Lung microvascular endothelial cell (primary cell): ENCODE data around the gene RTL1. TPM values are rescaled to one million over a fixed set of nuclear protein-coding genes. Genes with fewer than 3 reads are reported as not detected.

Source experiments
- DNase-seq, 2 donors: peaks; one replicate each; pipeline versions ENCODE4 v3.0.0 to v3.0.0-alpha.2; 2010; ENCODE audit warnings: low read depth in 2 of 2
- total RNA-seq: library from RNA; depleted of rRNA; stranded (reverse); fragments of >200 nt; gene quantifications from 2 replicates; pipeline ENCODE4 v1.2.1, GENCODE V29; 2014

The RTL1 gene
- total RNA-seq, 1 donor from 2014 or later = not detected

DNA sequence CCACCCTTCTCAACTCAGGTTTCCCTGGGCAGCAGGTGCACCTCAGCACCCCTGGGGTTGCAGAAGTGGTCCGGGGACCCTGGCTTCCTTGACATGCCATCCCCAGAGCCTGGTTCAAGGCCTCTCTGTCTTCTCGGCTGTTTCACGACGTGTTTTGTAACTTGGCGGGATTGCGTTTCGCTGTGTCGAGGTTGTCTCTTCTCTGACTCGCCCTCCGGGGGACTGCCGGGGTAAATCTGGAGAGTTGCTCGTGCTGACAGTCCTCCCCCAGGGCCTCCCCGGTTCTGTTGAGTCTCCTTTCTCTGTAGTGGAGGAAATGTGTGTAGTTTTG is 52.0 kb downstream of the RTL1 start:
- DNase-seq = no peak

DNA sequence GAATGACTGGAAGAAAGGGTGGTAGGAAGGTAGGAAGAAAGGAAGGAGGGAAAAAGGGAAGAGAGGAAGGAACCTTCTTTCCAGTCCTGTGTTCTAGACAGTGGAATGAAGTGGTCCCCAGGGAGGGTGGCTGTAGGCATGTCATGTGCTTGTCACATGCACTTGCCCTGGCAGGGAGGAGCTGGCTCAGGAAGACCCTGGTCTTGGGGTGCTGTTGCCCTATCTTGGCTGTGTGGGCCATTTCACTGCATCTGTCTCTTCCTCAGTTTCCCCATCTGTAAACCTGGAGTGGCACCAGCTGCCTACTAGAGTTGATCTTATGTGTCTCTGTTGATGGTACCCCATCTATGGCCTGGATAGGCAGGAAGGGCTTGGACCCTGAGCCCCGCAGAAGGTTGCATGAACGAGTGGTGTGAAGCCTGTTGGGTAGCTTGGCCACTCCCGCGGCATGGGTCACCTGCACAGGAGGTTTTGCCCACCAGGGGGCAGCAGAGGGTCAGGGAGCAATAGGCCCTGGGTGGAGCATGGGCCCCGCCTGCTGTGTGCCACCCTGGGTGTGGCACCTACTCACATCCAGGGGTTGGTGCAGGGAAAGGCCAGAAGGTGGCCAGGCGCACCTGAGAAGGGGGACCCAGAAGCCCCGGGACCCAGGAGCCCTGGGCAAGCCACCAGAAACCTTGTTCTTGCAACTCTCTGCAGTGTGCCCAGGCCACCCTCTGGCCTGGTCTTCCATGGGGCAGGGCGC is 52.5 kb downstream of the RTL1 start:
- peak; percentile 27 to 49 for DNase-seq

DNA sequence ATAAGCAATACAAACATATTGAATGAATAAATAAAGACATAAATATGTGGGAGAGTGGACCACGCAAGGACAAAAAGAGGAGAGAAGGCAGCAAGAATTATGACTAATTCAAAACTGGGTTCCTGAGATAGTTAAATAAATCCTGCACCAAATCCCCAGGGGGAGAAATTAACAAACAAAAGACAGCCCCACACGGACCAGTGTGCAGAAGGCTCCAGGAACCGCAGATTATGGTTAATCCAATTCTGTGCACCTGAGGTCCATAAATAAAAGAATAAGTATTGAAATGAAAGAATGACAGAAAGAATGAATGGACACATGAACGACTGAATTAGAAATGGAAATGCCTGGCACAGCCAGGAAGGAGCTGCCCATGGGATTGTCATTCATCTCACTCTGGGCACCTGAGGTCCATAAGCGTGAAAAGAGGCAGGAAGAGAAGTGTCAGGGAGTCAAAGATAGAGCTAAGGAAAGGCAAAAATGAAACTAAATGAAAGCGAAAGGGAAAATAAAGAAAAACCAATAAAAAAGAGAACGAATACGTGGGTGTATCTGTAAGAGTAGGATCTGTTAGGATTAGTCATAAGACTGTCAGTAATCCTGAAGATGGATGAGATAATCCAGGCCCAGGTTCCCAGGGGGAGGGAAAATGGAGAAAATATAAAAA is 54.3 kb downstream of the RTL1 start:
- DNase-seq = peak in 1 of 2 donors; percentile 41

DNA sequence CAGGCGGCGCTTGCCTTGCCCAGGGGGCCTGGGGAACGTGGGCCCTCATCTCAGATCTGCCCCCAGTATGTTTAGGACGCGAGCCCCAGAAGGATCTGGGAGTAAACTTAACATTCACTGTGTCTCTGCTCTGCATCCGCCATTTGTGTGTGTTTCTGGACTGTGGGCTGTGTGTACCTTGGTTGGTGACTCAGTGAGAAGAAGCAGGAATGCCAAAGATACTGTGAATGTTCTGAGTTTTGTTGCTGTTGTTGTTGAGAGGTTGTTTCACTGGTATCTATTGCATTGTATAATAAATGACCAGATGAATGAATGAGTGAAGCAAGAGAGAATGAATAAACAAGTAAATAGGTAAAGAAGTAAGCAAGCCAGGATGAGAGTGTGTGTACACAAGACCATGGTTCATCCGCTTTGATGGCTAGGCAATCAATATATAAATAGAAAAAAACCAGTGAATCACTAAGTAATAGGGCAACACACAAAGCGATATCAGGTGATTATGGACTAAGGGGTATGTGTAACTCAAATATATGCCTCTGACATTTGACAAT is 57.1 kb downstream of the RTL1 start:
- DNase-seq = no peak

DNA sequence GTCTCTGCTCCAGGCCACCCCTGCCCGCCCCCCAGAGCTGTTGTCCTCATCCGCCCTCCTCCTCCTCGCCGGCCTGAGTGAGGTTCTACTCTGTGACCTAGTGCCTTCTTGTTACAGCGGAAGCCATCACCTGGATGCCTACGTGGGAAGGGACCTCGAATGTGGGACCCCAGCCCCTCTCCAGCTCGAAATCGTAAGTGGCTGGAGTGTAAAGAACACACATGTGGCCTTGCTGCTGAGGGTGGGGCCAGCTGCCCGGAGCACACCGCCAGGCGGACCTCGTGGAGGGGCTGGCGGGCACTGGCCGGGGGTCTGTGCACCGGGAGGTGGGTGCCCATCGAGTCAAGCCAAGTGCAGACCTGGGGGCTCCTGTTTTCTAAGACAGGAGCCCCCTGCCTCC is 58.2 kb downstream of the RTL1 start:
- no peak for DNase-seq

DNA sequence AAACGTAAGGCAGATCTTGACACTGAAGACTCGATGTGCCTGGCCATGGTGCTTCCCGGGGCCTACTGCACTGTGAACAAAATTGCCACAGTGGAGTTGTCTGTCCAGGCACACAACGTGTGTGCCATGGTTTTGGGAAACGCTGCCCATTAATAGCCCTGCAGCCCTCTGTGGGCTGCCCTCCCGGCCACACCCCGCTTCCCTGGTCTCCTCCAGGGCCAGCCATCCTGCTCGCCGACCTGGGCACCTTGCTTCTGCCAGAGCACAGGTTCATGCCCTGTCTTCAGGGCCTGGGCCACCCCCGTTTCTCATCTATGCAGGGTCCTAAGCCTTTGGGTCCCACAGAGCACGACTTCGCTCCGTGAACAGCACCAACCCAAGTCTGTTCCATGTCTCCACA is 58.7 kb downstream of the RTL1 start:
- no peak for DNase-seq

DNA sequence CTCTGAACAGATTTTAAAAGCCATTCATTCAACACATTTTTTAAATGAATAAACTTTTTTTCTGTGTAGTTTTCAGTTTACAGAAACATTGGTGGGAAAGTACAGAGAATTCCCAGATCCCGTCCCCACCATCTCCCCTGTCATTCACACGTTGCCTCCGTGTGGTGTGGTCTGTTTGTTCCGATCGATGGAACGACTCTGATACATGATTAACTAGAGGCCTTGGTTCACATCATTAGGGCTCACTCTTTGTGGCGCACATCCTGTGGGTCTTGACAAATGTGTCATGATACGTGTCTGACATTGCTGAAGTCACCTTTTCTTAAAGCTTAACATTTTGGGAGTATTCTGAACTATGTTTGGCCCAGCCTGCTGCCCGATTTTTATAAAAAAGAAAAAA is 59.1 kb downstream of the RTL1 start:
- DNase-seq = no peak

DNA sequence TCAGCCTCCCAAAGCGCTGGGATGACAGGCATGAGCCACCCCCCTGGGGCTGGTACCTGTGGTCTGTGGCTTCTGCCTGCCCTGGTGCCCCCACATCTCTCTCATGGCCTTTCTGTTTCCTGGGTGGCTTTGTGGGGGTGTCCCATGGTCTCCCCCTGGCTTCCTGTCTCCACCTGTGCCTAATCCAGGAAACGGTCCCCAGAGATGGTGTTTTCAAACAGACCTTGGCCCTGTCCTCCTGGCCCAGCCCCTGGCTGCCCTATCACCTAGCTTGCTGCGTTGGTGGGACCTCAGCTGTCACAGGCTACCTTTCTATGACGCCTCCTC is 59.5 kb downstream of the RTL1 start:
- DNase-seq = no peak

DNA sequence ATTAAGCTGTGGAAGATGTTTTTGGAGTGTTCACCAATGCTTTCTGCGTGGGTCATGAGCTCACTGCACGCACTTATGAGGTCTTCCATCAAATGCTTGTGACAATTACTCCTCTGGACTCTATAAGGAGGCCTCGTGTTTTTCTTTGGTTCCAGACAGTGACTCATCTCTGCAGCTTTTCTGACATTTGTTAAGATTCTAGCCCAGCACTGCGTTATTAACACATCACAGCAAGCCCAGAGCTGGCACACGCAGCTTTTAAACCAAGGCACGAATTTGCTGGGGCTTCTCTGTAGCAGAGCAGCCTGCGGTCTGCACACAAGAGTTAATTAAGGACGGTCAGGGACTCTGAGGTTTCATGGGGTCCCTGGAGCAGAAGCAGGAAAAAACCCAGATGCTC is 60.7 kb downstream of the RTL1 start:
- DNase-seq = peak in 1 of 2 donors; percentile 47

DNA sequence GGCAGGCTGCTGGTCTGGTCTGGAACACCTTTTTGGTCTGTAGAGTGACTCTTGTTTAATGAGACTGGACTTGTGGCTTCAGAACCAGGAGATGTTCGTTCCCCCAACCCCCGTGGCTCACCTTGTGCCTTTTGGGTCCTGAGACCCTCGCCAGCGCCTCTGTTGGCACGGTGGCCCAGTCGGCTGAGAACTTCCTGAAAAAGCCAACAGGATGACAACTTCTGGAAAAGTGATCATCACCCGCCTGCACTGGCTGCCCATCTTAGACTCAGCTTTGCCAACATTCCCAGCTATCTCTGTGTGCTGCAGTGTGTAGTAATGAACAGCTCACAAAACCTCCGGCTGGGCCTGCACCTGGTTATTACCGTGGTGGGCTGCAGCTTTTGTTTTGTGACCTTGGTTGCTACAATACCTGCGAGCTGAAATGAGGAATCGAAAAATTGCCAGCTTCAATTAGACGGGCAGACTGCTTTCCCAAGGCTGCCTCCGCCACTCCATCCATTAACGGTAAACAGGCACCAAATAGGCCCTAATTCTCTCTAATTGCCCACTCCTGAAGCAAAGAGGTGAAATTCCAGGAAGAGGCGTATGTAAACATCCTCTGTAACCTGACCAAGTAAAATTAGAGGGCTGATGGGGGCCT is 61.6 kb downstream of the RTL1 start:
- no peak for DNase-seq

DNA sequence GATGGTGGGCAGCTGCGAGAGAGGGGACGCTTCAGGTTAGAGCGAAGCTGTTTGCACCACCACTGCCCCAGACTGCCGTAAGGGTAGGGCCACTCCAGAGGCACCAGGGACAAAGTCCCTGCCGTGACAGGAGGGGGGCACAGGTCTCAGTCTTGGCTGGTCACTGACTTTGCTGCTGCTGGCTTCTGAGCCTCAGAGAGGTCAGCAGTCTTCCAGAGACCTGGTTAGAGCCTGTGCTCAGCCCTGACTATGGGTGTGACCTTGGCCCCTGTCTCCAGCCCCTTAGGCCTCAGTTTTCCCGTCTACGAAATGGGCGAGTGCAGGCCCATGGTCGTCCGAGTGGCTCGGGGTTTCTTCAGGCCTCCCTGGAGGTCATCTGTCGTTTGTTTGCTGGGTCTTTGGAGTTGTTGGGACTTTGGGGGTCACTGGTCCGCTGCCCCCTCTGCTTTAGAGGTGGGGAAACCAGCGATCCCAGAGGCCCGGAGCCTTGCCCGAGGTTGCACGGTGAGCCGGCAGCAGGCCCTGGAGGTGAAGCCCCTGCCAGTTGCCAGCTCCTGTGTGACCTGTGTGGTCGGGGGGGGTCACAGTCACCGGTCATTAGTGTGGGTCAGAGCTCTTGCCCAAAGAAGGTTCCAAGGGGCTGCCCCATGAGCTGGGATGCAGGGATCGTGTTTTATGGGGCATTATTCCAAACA is 62.3 kb downstream of the RTL1 start:
- no peak for DNase-seq

DNA sequence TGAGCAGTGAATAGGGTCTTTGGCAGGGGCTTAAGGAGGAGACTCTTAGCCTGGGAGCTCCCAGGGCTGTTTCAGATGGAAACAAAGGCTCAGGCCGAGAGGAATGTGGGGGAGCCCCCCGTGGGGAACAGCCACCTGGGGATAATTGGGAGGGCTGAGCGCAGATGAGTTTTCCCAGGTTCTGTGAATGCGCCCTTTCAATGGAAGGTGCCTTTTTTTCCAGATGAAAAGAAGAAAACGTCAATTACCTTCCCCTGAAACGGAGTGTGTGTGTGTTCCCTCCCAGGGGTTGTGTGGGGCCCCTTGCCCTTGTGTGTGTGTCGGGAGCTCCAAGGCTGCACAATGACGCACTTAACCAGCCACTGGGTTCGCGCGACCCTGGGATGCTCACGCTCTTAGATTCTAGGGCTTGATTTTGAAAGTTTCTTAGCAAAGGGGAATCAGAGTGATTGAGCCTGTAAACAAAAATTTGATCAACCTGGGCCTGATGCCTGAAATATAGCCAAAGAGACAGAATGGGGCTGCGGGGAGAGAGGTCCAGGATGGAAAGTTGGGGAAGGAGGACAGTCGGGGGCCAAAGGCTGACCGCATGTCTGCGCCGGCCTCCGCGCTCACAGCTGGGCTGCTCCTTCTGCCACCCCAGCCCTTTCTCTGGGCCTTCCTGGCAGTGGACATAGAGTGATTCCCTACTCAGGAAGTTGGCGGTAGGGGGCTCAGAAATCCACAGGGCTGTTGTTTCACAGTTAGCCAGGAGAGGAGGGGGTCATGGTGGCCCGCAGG is 63.0 kb downstream of the RTL1 start:
- no peak for DNase-seq

DNA sequence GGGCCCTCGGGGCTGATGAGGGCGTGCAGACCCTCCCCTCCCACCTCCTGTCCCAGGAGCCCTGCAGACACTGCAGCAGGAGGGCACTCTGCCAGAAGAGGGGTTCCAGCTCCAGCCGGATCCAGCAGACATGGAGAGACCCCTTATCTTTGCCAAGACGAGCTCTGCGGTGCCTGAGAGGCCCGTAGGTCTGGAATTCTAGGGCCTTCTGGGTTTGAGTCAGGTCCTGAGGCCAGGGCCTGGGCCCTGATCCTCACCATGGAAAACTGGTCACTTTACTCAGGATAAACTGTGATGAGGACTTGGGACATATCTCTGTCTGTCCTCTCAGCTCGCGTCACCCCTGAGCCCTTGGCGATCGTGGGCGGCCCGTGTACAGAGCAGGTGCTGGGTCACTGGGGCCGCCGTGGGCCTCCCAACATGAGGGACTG is 63.8 kb downstream of the RTL1 start:
- DNase-seq = no peak

DNA sequence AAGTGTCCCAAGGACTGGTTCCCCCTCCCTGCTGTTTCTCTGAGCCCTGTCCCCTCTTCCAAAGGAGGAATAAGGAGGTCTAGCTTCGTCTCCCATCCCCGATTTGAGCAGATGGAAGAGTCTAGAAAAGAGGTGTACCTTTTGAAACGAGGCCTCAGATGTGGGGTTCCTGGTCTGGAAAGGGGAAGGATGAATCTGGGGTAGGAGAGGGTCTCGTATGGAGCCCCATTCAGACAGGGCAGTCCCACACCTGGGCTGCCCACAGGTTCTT is 64.3 kb downstream of the RTL1 start:
- DNase-seq = no peak

DNA sequence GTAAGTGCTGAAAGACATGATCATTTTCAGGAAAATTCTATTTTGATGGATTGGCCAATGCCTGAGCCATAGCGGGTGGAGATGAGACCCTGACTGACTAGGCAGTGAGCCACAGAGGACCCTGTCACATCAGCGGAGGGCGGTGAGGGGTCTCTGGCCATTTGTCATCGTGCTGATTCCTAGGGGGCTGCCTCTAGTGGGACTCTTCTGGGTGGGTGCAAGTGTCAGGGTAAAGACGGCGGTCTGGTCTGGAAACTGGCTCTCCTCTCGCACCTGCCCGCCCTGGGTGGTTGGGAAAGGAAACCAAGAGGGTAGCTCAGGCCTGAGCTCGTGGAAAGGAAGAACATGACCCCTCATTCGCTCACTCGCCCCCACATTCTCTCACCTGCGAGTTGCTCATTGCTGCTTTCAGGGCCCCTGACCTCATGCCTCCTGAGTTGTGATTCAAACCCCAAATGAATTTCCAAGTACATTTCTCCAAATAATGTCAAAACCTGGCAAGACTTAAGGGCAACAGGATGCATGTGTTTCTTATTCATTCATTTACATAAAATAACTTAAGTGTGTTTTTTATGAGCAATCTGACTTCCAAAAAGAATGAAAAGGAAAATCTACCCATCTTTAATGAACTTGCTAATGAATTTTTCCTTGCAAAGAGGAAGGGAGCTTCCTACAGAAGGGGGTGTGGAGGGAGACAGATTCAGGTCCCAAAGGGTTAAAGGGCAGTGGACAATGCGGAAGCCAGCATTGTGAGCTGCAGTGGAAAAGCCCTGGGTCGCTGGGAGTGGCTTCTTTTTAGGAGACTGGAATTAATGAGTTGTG is 64.8 kb downstream of the RTL1 start:
- no peak for DNase-seq

DNA sequence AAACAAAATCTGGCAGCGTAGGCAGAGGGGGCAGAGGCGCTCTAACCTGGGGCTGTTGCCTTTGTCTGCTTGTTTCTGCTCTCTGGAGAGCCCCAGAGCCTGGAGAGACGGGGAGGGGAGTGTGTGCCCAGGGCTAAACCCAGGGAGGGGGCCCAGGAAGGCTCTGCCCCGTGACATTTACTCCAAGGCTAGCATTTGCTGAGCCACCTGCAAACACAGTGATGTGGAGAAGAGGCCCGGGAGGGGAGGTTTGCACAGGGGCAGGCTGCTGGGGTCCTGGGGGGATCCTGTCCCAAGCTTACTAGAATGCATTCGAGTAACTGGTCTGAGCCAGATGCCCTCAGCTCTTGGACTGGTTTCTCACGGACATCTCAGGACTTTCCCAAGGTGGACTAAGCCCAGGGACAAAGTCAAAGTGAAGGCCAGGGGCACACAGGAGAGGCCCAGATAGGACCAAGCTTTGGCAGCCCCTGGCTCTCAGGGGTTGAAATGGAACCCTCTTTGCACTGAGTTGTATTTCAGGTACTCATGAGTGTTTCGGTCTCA is 65.6 kb downstream of the RTL1 start:
- DNase-seq = no peak

DNA sequence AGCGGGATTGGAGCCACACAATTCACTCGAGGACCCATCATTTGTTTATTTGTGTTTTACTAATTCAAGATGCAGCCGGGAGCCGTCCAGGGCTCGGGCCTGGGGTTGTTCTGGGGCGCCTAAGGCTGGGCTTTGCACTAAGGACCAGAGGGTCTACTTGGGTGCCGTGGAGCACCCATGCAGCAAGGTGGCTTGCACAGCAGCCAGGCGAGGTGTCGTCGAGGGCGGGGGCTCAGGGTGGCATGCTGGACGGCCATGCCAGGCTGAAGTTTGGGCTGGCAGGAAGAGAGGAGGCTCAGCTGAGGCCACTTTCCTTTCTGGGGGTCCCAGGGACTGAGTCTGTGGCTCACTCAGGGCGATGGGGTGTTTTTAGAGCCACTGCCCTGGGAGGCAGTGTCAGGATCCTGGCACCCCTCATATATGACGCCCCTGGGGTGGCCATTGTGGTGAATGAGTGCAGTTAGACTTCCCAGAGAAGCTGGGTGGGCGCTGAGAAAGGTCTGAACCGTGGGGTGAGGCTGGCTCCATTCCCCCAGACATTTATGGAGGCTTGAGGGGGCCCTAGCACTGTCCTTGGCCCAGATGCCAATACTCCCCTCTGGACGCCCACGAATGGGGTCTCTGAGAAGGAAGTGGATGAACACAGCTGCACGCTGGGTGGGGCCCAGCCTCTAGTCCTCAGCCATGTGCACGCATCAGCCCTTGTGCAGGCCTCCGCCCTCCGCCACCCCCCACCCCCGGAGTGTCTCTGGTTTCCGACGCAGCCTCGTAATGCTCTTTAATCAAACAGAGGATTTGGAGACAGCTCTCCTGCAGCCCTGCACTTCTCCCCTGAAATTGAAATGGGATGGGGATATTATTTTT is 66.3 kb downstream of the RTL1 start:
- no peak for DNase-seq

DNA sequence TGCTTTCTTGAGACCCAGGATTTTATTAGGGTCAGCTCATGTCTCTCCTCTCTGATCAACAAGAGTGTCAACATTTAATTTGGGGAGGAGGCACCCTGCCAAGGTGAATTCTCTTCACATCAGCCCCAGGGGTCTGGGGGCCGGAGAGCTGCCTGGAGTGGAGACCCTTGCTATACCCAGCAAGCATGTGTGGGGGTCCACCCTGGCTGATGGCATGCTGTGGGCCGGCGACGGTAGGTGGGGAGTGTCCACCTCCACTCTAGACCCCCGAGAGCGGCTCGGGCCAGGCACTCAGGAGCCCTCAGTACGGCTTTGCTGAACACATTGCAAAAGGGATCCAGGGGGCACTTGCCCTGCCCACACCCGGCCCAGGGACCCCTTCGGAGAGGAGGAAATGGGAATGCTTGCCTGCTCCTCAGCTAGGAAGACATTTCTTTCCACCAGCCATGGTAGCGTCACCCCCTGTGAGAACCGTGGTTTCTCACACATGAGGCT is 67.2 kb downstream of the RTL1 start:
- no peak for DNase-seq

DNA sequence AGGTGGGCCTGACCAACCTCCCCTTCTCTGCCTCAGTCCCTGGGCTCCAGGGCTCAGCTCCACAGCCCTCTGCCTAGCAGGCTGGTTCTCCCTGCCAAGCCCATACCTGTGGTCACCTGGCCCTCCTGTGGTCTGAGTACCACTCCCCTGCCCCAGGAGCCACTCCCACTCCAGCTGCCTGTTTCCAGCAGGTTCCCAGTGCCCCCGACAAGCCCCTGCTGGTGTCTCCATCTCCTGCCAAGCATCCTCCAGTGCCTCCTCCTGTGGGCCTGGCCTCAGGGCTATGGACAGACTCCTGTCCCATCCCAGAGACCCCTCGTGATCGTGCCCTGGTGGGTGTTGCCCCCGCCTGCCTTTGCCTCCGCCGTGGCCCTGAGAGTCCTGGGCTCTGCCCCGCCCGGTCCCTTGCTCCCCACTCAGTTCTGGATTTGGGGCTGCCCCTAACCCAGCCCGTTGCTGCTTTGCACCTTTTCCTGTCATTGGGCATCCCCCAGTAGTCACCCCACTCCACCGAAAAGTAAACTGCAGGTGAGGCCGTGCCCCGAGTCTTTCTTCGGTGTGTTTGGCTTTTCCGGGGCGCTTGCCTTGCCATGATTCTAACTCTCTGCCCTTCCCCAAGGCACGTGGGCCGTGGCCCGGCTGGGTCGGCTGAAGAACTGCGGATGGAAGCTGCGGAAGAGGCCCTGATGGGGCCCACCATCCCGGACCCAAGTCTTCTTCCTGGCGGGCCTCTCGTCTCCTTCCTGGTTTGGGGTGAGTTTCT is 67.8 kb downstream of the RTL1 start:
- DNase-seq = no peak
